ENCODE results near the gene NFATC3. TPM values are rescaled to one million over a fixed set of nuclear protein-coding genes. Genes with fewer than 3 reads are reported as not detected.

Gene NFATC3
- total and polyA plus RNA-seq, 4 donors: 13.5 to 69.6 (median 35.7) TPM

- Histone ChIP-seq H3K27ac (ENCODE audit: low read depth in 1 of 2, low read length in 1 of 2) (no peak overlapping the region), H3K36me3 (ENCODE audit: control insufficient read depth in 4 of 4, insufficient read depth in 4 of 4, low read length in 4 of 4) (peaks cover 0 to 34% (median 16%) of the 10 kb centered on the region in 4 donors), H3K27me3 (ENCODE audit: control insufficient read depth in 3 of 3, insufficient read depth in 3 of 3, low read length in 2 of 3) (no peaks in the 10 kb centered on the region), H3K9ac (ENCODE audit: insufficient read depth in 1 of 2, low read length in 2 of 2) (no peak overlapping the region), H3K4me1 (ENCODE audit: control insufficient read depth in 5 of 5, insufficient read depth in 5 of 5, low read length in 5 of 5) (peaks cover 0 to 29% (median 6%) of the 10 kb centered on the region in 5 donors), H3K9me3 (ENCODE audit: control insufficient read depth in 4 of 4, insufficient read depth in 3 of 4, low read length in 3 of 4) (no peaks in the 10 kb centered on the region), H3K4me3 (no peak overlapping the region)
- DNase-seq (no peak), ATAC-seq (ENCODE audit: insufficient read depth, low FRiP score) (no peak)
- 73 to 88% methylated on average over 3 of the region's 3 CpGs for WGBS, 2 donors
- no peak for TF ChIP-seq CTCF (IDR thresholded peaks at IDR 0.05; ENCODE audit: control extremely low read depth, extremely low read depth)
Measured at GRCh38 chr16:68076560-68076959, 8.6 kb upstream of the NFATC3 start.

GRCh38 chr16:68077866-68078700 is 7.1 kb upstream of the NFATC3 start:
- Histone ChIP-seq H3K36me3 (ENCODE audit: control insufficient read depth in 4 of 4, insufficient read depth in 4 of 4, low read length in 4 of 4) (peaks cover 0 to 25% (median 13%) of the 10 kb centered on the region in 4 donors), H3K4me1 (ENCODE audit: control insufficient read depth in 5 of 5, insufficient read depth in 5 of 5, low read length in 5 of 5) (peaks cover 0 to 38% (median 6%) of the 10 kb centered on the region in 5 donors), H3K9me3 (ENCODE audit: control insufficient read depth in 4 of 4, insufficient read depth in 3 of 4, low read length in 3 of 4) (no peaks in the 10 kb centered on the region), H3K4me3 (no peak overlapping the region), H3K27ac (ENCODE audit: low read depth in 1 of 2, low read length in 1 of 2) (peak overlapping the region in 1 of 2 donors; percentile 37), H3K27me3 (ENCODE audit: control insufficient read depth in 3 of 3, insufficient read depth in 3 of 3, low read length in 2 of 3) (no peaks in the 10 kb centered on the region), H3K9ac (ENCODE audit: insufficient read depth in 1 of 2, low read length in 2 of 2) (no peak overlapping the region)
- DNase-seq: no peak
- 81 to 83% methylated on average over 7 of the region's 7 CpGs for WGBS, 2 donors
- no peak for ATAC-seq (ENCODE audit: insufficient read depth, low FRiP score)
- TF ChIP-seq CTCF (IDR thresholded peaks at IDR 0.05; ENCODE audit: control extremely low read depth, extremely low read depth): no peak

GRCh38 chr16:68078701-68079375 is 6.3 kb upstream of the NFATC3 start:
- 73 to 86% methylated on average over 8 of the region's 8 CpGs for WGBS, 2 donors
- TF ChIP-seq CTCF (IDR thresholded peaks at IDR 0.05; ENCODE audit: control extremely low read depth, extremely low read depth): no peak
- H3K36me3 ChIP-seq (ENCODE audit: control insufficient read depth in 4 of 4, insufficient read depth in 4 of 4, low read length in 4 of 4): peaks cover 0 to 22% (median 13%) of the 10 kb centered on the region in 4 donors
- ATAC-seq (ENCODE audit: insufficient read depth, low FRiP score) (no peak), DNase-seq (no peak)
- H3K9ac ChIP-seq (ENCODE audit: insufficient read depth in 1 of 2, low read length in 2 of 2): no peak overlapping the region
- peak overlapping the region in 1 of 2 donors; percentile 60 for H3K27ac ChIP-seq (ENCODE audit: low read depth in 1 of 2, low read length in 1 of 2)
- H3K4me3 ChIP-seq: no peak overlapping the region
- H3K4me1 ChIP-seq (ENCODE audit: control insufficient read depth in 5 of 5, insufficient read depth in 5 of 5, low read length in 5 of 5): peaks cover 0 to 40% (median 13%) of the 10 kb centered on the region in 5 donors
- H3K27me3 ChIP-seq (ENCODE audit: control insufficient read depth in 3 of 3, insufficient read depth in 3 of 3, low read length in 2 of 3): no peaks in the 10 kb centered on the region
- no peaks in the 10 kb centered on the region for H3K9me3 ChIP-seq (ENCODE audit: control insufficient read depth in 4 of 4, insufficient read depth in 3 of 4, low read length in 3 of 4)
